Adrenal gland (tissue), 5 donors: ENCODE data around the gene CGB1.
"Not testable (repeated sequence)": the region's sequence is repeated elsewhere in the genome, so short reads cannot be mapped to it uniquely, and the experiment has no call there.

Experiments
- CTCF ChIP-seq, 6 experiments: fragments of 450-650 bp in 4 of 6; fragments of 200-600 bp in 2 of 6; sonication (generic) in 1 of 6; IDR thresholded peaks; 1 replicate in 5 of 6; 2 replicates in 1 of 6; pipeline versions ENCODE4 v1.5.1 to v1.8.0; 2016 to 2021; ENCODE audit warnings: antibody characterized with exemption in 6 of 6, mild to moderate bottlenecking in 2 of 6, moderate library complexity in 1 of 6
- POLR2A ChIP-seq, 2 donors: fragments of 450-650 bp; IDR thresholded peaks; one replicate each; pipeline ENCODE4 v1.6.1; 2017; ENCODE audit warnings: antibody characterized with exemption in 2 of 2, mild to moderate bottlenecking in 2 of 2, moderate library complexity in 1 of 2
- donor health status: DM: no; HTN: no; CAD: no.

- TF ChIP-seq POLR2A, CTCF (IDR thresholded peaks at IDR 0.05): not testable (repeated sequence)
These were observed 6.9 kb upstream of the CGB1 start, which contains the start of gene CGB5 for GRCh38 chr19:49043548-49043947.
